SK-N-SH (cell line): ENCODE measurements around the gene CCR4. TPM values are rescaled to one million over a fixed set of nuclear protein-coding genes. Genes with fewer than 3 reads are reported as not detected.

ENCODE experiments used
- CTCF ChIA-PET: fragments of 300-600, 350-600 bp; formaldehyde crosslinking; extraction: SDS; loops from one replicate; lab custom pipeline; 2021; lab: Yijun Ruan, JAX
- POLR2A ChIA-PET: fragments of 350-600 bp; sonication (Branson Sonifier 250); formaldehyde crosslinking; extraction: SDS; loops from one replicate; lab custom pipeline; 2020; ENCODE audit warnings: antibody characterized with exemption, inconsistent platforms; lab: Yijun Ruan, JAX
- DNase-seq: peaks from one replicate; pipeline ENCODE4 v3.0.0; 2012
- H2AFZ ChIP-seq: fragments of 200-600 bp; sonication (generic); 2 replicates; pipeline ENCODE4 v1.8.1; 2016; ENCODE audit warnings: antibody characterized with exemption, mild to moderate bottlenecking, low read depth
- H3F3A ChIP-seq: fragments of 200-600 bp; sonication (generic); replicated peaks from 2 replicates; pipeline ENCODE3; 2016; ENCODE audit warnings: antibody characterized with exemption, mild to moderate bottlenecking; ENCODE audit not compliant: insufficient read depth
- H3K27ac ChIP-seq, 2 experiments: fragments of 200-500 bp in 1 of 2; fragments of 200-600 bp in 1 of 2; sonication (Bioruptor generic) in 1 of 2; sonication (generic), shearing (Covaris generic) in 1 of 2; 2 replicates each; pipeline versions ENCODE4 v1.5.1 to v1.6.1; 2014 to 2016; ENCODE audit warnings: low read depth in 2 of 2, inconsistent platforms in 1 of 2, low read length in 1 of 2, mild to moderate bottlenecking in 1 of 2, mixed read lengths in 1 of 2
- H3K27me3 ChIP-seq: fragments of 200-600 bp; sonication (generic), shearing (Covaris generic); 2 replicates; pipeline ENCODE4 v1.6.1; 2016; ENCODE audit warnings: mixed run types; ENCODE audit not compliant: insufficient read depth
- H3K36me3 ChIP-seq, 2 experiments: fragments of 200-500 bp in 1 of 2; fragments of 200-600 bp in 1 of 2; sonication (Bioruptor generic) in 1 of 2; sonication (generic) in 1 of 2; replicated peaks in 1 of 2; 2 replicates each; pipeline versions ENCODE3 to v1.5.1; 2014 to 2016; ENCODE audit warnings: low read length in 1 of 2, mild to moderate bottlenecking in 1 of 2; ENCODE audit not compliant: insufficient read depth in 2 of 2, control insufficient read depth in 1 of 2
- H3K4me1 ChIP-seq, 2 experiments: fragments of 200-500 bp in 1 of 2; fragments of 200-600 bp in 1 of 2; sonication (Bioruptor generic) in 1 of 2; sonication (generic), shearing (Covaris generic) in 1 of 2; 2 replicates each; pipeline versions ENCODE4 v1.5.1 to v1.6.1; 2014 to 2016; ENCODE audit warnings: low read depth in 1 of 2, low read length in 1 of 2, mixed run types in 1 of 2; ENCODE audit not compliant: insufficient read depth in 2 of 2, control insufficient read depth in 1 of 2
- H3K4me2 ChIP-seq: fragments of 200-600 bp; sonication (generic), shearing (Covaris generic); 2 replicates; pipeline ENCODE4 v1.6.1; 2017; ENCODE audit warnings: mixed run types
- H3K4me3 ChIP-seq, 2 experiments: fragments of 200-500 bp in 1 of 2; fragments of 200-600 bp in 1 of 2; sonication (Bioruptor generic) in 1 of 2; sonication (generic), shearing (Covaris generic) in 1 of 2; 2 replicates each; pipeline versions ENCODE4 v1.5.1 to v1.8.1; 2014 to 2016; ENCODE audit warnings: low read depth in 2 of 2, inconsistent platforms in 1 of 2, low read length in 1 of 2, mild to moderate bottlenecking in 1 of 2, mixed read lengths in 1 of 2, moderate library complexity in 1 of 2
- H3K79me2 ChIP-seq: fragments of 200-600 bp; sonication (generic); 2 replicates; pipeline ENCODE4 v1.8.1; 2017; ENCODE audit warnings: mild to moderate bottlenecking; ENCODE audit not compliant: insufficient read depth
- H3K9ac ChIP-seq: fragments of 200-600 bp; sonication (generic); 2 replicates; pipeline ENCODE4 v1.6.1; 2017; ENCODE audit warnings: mixed run types
- H3K9me2 ChIP-seq: fragments of 200-600 bp; sonication (generic); 2 replicates; pipeline ENCODE4 v1.6.1; 2017; ENCODE audit warnings: mixed run types
- H3K9me3 ChIP-seq: fragments of 200-600 bp; sonication (generic); 2 replicates; pipeline ENCODE4 v1.6.1; 2017; ENCODE audit warnings: mixed run types, mild to moderate bottlenecking, moderate library complexity
- H4K20me1 ChIP-seq: fragments of 200-600 bp; sonication (generic); 2 replicates; pipeline ENCODE4 v1.6.1; 2017; ENCODE audit warnings: mild to moderate bottlenecking, mixed run types; ENCODE audit not compliant: insufficient read depth
- EZH2phosphoT487 ChIP-seq: fragments of 200-600 bp; sonication (generic); IDR thresholded peaks from 2 replicates; pipeline ENCODE4 v1.6.1; 2017; ENCODE audit warnings: low read depth, mixed run types, mild to moderate bottlenecking, antibody characterized with exemption, moderate library complexity, borderline replicate concordance
- FOSL2 ChIP-seq: IDR thresholded peaks from 2 replicates; pipeline ENCODE4 v1.4.0; 2012; ENCODE audit warnings: low read depth, mild to moderate bottlenecking, moderate library complexity, borderline replicate concordance
- GABPA ChIP-seq: IDR thresholded peaks from 2 replicates; pipeline ENCODE4 v1.4.0; 2012; ENCODE audit warnings: low read depth, mild to moderate bottlenecking
- MAX ChIP-seq: IDR thresholded peaks from 2 replicates; pipeline ENCODE4 v1.4.0; 2012; ENCODE audit warnings: low read depth
- MXI1 ChIP-seq: IDR thresholded peaks from 2 replicates; pipeline ENCODE4 v1.6.1; 2012; ENCODE audit warnings: mild to moderate bottlenecking, low read depth, low read length, improper control_type of control experiment
- NRF1 ChIP-seq: IDR thresholded peaks from 2 replicates; pipeline ENCODE4 v1.6.1; 2012; ENCODE audit warnings: low read depth, mild to moderate bottlenecking, low read length
- PBX3 ChIP-seq: IDR thresholded peaks from 2 replicates; pipeline ENCODE4; 2012
- POLR2AphosphoS5 ChIP-seq: IDR thresholded peaks from 2 replicates; pipeline ENCODE4 v1.6.1; 2012; ENCODE audit warnings: low read depth, low read length
- RAD21 ChIP-seq: IDR thresholded peaks from 2 replicates; pipeline ENCODE4 v1.6.1; 2012; ENCODE audit warnings: mild to moderate bottlenecking, low read length
- RXRA ChIP-seq: IDR thresholded peaks from 2 replicates; pipeline ENCODE4 v1.4.0; 2012; ENCODE audit warnings: low read depth, mild to moderate bottlenecking, borderline replicate concordance
- SIN3A ChIP-seq: IDR thresholded peaks from 2 replicates; pipeline ENCODE4 v1.6.1; 2012; ENCODE audit warnings: low read depth, mild to moderate bottlenecking, low read length, moderate library complexity, borderline replicate concordance
- TAF1 ChIP-seq: IDR thresholded peaks from 2 replicates; pipeline ENCODE4 v1.6.1; 2012; ENCODE audit warnings: low read depth, mild to moderate bottlenecking, low read length, moderate library complexity, borderline replicate concordance
- TCF12 ChIP-seq: IDR thresholded peaks from 2 replicates; pipeline ENCODE4 v1.4.0; 2012
- TEAD4 ChIP-seq: IDR thresholded peaks from 2 replicates; pipeline ENCODE4 v1.4.0; 2012; ENCODE audit warnings: mild to moderate bottlenecking, borderline replicate concordance; ENCODE audit not compliant: insufficient read depth
- ZBTB33 ChIP-seq: IDR thresholded peaks from 2 replicates; pipeline ENCODE4 v1.4.0; 2012; ENCODE audit warnings: low read depth, borderline replicate concordance
- WGBS: methylation state at CpG from one replicate; pipeline ENCODE4 v1.1.6; 2017; ENCODE audit warnings: low lambda C conversion rate; 5-methylcytosine and 5-hydroxymethylcytosine counted together
- polyA plus RNA-seq, 3 experiments: library from polyadenylated mRNA; depleted of rRNA; stranded (reverse); fragments of >200 nt; gene quantifications; 2 replicates each; pipeline ENCODE4 v1.2.3, GENCODE V29; 2012

The CCR4 gene
- polyA plus RNA-seq, 1 of the 3 experiments (the other 2 are of a cell fraction): not detected

- POLR2A ChIA-PET: no interaction called here
- no peaks in the 10 kb centered on the region for H4K20me1 ChIP-seq
- H3K9me2 ChIP-seq: no peaks in the 10 kb centered on the region
- H3K4me3 ChIP-seq: no peak overlapping the region
- no peaks in the 10 kb centered on the region for H3F3A ChIP-seq
- H3K4me1 ChIP-seq: no peaks in the 10 kb centered on the region
- CTCF ChIA-PET: interaction anchor here (0.8 to 1.1 kb wide), 2 partner anchors 13 to 164 kb away, joined by 3 read pairs; no protein-coding TSS in a partner anchor
- H2AFZ ChIP-seq: no peak overlapping the region
- no peak overlapping the region for H3K27ac ChIP-seq
- DNase-seq: no peak
- no peaks in the 10 kb centered on the region for H3K36me3 ChIP-seq
- H3K4me2 ChIP-seq: no peak overlapping the region
- no peaks in the 10 kb centered on the region for H3K9me3 ChIP-seq
- H3K9ac ChIP-seq: no peak overlapping the region
- no peaks in the 10 kb centered on the region for H3K79me2 ChIP-seq
- H3K27me3 ChIP-seq: no peaks in the 10 kb centered on the region
- WGBS: 50% methylated on average over 3 of the region's 3 CpGs
- TF ChIP-seq MAX (no peak), TEAD4 (no peak)
These were observed 41.4 kb upstream of the CCR4 start for GRCh38 chr3:32909999-32910398.

- Histone ChIP-seq H3K27ac (no peak overlapping the region), H4K20me1 (no peaks in the 10 kb centered on the region), H3K4me1 (no peaks in the 10 kb centered on the region), H3K27me3 (no peaks in the 10 kb centered on the region), H3K9me3 (no peaks in the 10 kb centered on the region), H3K79me2 (no peaks in the 10 kb centered on the region), H3F3A (no peaks in the 10 kb centered on the region), H3K4me2 (no peak overlapping the region), H3K9me2 (no peaks in the 10 kb centered on the region), H3K4me3 (no peak overlapping the region), H3K36me3 (no peaks in the 10 kb centered on the region), H2AFZ (no peak overlapping the region), H3K9ac (no peak overlapping the region)
- CTCF ChIA-PET: interaction anchor here (0.8 to 1.1 kb wide), 2 partner anchors 14 to 163 kb away, joined by 3 read pairs; no protein-coding TSS in a partner anchor
- POLR2A ChIA-PET: no interaction called here
- WGBS: 78% methylated on average over 2 of the region's 2 CpGs
- no peak for DNase-seq
- TF ChIP-seq NRF1 (no peak), TAF1 (no peak), FOSL2 (no peak), ZBTB33 (no peak), EZH2phosphoT487 (no peak), MAX (no peak)
- TF ChIP-seq, all 33 proteins: peak for 0
These were observed 40.5 kb upstream of the CCR4 start for GRCh38 chr3:32910954-32911353.

GRCh38 chr3:32912046-32912445, 39.4 kb upstream of the CCR4 start:
- CTCF ChIA-PET: no interaction called here
- no peak for TF ChIP-seq MXI1
- no peak for TF ChIP-seq MAX
- no peak for TF ChIP-seq RXRA
- no peak for TF ChIP-seq RAD21
- no peak for TF ChIP-seq ZBTB33
- no peak for TF ChIP-seq EZH2phosphoT487
- TF ChIP-seq PBX3: no peak
- TF ChIP-seq POLR2AphosphoS5: no peak
- TF ChIP-seq GABPA: no peak
- no peak for TF ChIP-seq TCF12
- no peak for TF ChIP-seq SIN3A
- Histone ChIP-seq H4K20me1 (no peaks in the 10 kb centered on the region), H3K4me3 (no peak overlapping the region; a peak in 1 of 4 replicates), H3K9me3 (no peaks in the 10 kb centered on the region), H3K4me2 (no peak overlapping the region), H2AFZ (no peak overlapping the region), H3F3A (no peaks in the 10 kb centered on the region), H3K4me1 (no peaks in the 10 kb centered on the region), H3K9me2 (no peaks in the 10 kb centered on the region), H3K36me3 (no peaks in the 10 kb centered on the region), H3K27me3 (no peaks in the 10 kb centered on the region), H3K79me2 (no peaks in the 10 kb centered on the region), H3K27ac (no peak overlapping the region), H3K9ac (no peak overlapping the region)
- DNase-seq: no peak
- POLR2A ChIA-PET: no interaction called here
- WGBS: 93% methylated on average over 1 of the region's 1 CpG
